Measurements from ENCODE around the gene EIF4G1.

Gene EIF4G1

DNA sequence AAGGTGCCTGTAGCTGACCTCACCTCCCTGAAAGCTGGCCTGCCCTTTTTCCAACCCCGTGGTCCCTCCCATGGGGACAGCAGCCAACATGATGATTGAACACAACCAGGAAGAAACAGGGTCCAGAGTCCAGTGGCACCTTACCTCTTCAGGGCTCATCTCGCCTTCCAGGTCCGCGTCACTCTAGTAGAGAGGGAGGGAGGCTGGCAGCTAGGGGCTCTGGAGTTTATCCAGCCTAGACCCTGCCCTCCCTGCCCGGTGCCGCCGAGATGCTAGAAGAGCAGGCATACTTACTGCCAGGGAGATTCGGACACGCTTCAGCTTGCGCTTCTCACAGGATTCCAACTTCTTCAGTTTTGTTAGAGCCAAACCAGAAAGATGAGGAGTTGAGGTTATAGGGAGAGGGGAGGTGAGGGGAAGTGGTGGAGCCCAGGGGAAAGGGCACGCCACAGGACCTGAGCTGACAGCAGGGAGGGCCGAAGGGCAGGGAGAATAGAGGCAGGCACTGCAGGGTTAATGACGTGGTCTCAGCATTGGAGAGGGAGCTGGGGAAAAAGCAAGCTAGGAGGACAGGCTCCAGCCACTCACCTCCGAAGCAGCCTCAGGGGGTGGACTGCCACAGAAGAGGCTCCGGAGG lies 37.9 kb downstream of the EIF4G1 start:
- no peak for FAIRE-seq

DNA sequence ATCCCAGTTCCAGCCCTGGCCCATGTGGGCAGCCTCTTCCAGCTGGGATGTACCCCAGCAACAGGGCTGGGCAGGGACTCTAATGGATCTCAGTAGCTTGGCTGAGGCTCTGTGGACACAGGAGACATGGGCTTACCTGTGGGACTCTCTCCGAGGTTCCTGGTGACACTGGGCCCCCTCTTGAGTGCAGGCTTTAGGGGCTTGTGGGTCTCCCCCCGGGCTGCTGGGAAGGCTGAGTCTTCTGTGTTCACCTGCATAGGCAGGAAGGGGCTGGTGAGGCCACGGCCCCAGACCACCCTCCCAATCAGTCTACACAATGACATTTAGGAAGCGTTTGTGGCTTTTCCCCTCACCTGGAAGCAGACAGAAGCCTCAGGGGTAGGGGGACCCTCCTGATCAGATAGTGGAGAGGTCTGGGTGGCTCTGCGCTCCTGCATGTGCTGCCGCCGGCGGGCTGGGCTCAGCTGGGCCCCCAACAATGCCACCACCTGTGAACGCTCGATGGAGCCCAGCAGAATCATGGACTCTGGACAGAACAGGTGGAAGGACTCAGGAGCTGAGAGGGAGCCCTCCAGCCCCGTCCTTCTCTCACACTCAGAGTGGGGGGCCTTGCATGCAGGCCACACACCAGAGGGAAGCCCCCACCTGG lies 38.6 kb downstream of the EIF4G1 start:
- no peak for FAIRE-seq

DNA sequence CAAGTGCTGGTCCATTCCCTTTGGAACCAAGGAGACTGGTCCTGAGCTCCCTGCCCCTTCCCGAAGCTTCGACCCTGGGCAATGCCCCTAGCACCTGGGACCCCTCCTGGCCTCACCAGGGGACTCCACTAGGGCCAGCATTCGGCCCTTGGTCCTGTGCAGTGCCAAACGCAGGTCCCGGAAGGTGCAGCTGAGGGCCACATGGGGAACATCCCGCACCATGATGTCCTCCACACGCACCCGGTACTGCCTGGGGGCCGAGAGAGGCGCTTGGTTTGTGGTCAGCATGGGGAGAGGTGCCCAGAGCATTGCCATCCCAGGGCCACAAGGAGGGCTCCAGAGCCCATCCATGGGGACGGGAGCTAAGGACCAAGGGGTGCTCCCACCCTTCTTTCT lies 39.1 kb downstream of the EIF4G1 start:
- FAIRE-seq = no peak

DNA sequence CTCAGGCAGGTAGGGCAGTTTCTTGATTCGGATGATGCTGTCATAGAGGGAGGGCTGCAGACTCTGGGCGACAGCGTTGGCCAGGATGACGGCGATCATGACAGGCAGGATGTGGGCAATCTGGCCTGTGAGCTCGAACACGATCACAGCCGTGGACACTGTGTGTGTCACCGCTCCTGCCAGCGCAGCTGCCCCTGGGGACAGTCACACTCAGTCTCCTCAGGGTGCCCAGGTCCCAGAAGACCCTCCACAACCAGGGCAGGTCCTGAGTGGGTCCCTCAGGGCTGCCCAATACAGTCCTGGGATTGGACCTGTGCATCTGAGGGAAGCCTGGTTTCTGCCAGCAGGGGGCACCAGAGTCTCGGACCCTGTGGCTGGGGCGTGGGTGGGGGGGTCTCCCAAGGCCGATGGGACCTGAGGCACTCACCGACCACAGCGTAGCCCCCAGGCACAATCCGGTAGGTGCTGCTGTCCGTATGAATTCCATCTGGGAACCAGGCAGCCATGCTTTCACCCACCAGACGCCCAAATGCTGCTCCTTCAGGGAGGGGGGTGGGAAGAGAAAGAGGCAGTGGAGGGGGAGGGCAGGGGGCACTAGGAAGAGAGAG lies 39.8 kb downstream of the EIF4G1 start:
- no peak for FAIRE-seq

DNA sequence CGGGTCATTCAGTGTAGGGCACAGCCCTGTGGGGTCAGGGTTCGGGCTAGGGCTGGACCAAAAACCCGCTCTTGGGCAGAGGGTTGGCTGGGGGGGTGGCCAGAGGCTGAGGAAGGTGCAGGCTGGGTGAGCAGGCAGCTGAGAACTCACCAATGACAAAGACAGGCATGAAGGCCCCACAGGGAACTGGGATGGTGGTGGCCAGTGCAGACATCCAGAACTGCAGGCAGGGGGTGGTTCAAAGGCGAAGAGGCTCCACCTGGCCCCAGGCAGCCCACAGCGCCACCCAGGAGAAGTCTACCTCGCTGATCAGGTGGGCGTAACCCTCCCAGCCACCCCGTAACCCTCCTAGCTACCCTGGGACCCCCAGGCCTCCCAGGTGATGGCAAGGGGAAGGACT lies 40.3 kb downstream of the EIF4G1 start:
- FAIRE-seq = no peak

DNA sequence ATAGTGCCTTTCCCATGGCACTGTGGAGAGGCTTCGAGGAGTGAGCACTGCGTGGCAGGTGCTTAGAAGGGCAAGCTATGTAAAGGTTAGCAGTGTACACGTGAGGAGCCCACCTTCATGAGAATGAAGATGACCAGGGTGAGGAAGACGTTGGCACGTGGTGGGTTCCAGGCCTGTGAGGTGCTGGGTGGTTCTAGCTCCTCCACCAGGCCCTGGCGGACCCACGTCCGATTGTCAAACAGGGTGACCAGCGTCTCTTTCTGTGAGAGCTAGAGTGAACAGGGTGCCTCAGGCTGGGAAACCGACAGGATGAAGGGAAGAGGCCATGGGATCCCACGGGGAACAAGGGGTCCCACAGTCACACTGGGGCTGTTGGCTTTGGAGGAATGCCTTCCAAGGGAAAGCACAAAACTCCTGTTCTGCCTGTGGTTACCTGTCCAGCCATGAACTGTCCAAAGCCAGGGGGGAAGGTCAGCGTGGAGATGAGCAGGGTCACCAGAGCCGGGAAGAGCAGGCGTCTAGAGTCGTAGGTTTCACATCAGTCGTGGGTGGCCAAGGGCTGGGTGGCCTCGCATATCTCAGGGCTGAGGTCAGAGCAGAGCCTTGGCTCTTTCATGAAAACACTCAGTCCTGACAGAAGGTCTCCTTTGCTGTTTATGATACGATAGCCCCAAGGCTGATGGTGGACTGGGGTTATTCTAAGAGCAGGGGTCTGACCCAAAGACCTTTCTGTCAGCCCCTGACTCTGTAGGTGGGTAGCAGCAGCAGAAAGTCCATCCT lies 41.0 kb downstream of the EIF4G1 start:
- no peak for FAIRE-seq

DNA sequence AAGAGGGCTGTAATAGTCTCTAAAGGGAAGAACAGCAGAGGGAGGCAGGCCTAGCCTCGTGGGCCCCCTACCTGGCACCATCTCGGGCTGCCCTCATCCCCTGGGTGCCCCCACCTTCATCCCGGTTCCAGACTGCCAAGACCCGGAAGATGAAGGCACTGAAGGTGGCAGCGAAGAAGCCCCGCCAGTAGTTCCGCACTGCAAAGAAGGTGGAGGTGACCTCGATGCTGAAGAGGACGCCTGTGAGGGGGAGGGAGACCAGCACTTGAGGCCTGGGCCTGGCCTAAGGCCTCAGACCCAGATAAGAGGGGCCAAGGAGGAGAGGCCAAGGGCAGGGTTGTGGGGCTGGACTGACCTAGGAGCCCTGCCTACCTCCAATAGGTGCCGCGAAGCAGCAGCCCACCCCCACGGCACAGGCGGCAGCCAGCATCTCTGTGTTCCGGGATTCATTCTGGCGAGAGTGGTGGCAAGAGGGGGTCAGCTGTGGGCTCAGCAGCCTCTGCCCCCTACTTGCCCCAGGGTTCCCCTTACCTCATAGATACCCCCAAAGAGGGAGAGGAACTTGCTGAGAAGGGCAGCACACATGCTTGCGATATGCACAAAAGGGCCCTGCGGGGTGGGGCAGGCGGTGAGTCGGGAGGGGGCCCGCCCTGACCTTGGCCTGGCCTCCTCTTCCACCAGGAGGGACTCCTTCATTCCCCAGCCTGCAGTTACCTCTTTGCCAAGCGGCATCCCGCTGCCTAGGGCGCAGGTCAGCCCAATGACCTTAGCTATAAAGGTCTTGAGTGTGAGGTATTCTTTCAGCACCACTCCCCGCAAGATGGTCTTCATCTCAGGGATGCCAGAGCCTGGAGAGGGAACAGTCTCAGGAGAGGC lies 43.1 kb downstream of the EIF4G1 start:
- FAIRE-seq = no peak

DNA sequence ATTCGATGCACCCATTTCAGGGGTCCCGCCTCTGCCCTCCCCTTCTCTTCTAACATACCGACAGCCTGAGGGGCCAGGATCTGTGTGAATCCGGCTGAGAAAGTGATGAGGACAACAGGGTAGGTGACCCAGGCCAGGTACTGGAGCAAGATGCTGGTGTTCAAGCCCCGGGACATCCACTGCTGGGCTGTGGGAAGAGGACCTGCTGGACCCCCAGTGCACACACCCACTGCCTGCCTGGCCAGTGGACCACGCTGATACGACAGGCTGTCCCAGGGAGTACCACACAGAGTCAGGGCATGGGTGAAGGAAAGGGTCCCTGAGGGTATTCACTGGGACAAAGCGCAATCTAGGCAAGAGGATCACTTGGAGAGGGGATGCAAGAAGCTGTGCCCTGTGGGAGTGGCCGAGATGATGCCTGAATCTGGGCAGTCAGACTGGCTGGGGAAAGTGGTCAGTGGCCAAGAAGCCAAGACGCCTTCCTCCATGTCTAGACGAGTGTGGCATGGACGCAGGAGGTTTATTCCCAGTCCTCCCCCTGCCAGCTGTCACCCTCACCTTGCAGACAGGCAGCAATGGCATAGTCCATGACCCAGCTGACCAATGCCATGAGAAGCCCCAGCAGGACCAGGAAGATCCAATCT lies 43.8 kb downstream of the EIF4G1 start:
- FAIRE-seq = no peak

DNA sequence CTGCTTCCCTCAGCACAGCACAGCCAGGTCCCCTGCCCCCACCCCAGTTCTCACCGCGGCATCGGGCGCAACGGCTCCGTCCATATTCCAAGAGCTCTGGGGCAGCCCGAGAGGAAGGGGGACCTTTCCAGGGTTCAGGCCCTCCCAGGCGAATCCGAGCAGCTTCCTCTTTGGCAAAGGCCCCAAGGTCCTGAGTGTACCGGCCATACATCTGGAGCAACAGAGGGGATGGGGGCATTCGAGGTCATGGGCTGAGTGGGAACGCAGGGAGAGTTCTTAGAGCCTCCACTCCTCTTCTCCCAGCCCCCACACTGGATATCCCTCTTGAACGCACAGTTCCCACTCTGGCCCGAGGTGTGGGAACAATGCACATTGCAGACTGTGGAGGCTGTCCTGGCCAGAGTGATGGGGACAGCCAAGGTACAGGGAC lies 44.5 kb downstream of the EIF4G1 start:
- FAIRE-seq = no peak

DNA sequence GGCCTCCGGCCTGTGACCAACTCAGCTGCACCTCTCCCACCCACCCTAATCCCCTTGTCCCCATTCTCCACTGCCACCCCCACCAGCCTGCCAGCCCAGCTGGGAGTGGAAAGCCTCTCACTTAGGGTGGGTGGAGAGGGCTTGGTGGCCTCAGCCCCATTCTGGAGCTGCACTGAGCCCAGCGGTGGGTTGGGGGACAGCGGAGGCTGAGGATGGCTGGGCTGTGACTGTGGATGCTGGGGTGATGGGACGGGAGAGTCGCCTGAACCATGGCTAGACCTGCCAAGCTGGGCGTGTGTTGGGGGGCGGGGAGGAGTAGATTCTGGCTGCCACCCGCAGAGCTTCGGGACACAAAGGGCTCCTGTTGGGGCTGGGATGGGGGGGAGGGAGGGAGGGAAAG lies 45.2 kb downstream of the EIF4G1 start:
- FAIRE-seq = no peak

DNA sequence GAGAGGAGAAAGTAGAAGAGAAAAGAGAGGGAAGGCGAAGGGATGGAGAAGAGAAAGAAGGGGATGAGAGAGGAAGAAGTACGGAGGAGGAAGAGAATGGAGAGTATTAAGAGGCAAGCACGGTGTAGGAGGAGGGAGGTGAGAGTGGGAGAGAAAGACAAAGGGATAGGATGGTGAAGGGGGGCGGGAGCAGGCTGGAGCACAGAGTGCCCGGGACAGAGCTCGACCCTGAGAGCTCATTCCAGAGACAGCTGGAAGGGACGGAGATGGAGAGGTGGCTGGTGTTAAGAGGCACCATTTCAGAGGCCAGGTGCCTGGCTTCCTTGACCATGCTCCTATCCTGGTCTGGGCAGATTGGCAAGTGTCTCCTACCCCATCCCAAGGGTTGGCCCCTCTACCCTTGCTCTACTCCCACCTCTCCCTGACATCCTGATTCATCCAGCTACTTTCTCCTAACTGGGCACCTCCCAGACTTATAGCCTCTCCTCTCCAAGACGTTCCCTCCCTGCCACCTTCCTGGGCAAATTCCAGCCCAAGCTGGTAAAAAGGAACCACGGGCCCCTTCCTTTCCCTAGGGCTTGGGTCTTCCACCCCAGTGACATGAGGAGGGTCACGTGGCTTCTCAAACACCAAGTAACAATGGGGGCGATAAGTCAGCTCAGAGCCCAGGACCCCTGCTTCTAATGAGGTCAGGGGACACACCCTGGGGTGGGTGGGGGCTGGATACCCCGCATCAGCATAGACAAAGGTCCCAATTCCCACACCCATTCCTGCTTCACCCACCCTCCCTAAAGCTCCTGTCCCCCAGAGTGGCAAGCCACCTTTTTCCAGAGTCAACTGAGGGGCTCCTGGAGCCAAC lies 45.9 kb downstream of the EIF4G1 start:
- FAIRE-seq = no peak

DNA sequence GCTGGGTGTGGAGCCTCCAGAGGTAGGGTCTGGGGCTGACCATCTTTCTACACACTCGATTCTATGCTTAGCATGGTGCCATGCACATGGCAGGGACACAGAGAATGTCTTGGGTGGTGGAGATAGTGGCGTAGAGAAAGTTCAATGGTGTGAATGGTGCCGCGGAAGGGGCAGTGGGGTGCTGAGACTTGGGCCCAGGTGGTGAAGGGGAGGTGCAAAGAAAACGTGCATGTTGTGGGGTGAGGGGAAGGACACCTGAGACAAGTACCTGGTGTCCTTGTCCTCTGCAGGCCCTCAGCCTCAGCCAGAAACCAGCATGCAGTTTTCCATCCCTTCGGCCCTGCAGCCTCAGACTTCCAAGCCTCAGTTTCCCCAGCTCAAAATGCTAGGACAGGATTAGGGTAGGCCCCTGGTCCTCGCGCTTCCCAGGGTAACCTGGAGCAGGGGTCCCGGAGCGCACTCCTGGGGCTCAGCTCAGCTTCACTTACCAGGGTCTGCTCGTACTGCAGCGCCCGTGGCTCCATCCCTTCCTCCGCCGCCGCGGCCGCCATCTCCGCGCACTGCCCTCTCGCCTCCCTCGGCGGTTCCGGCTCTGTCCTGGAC lies 46.6 kb downstream of the EIF4G1 start:
- no peak for FAIRE-seq

DNA sequence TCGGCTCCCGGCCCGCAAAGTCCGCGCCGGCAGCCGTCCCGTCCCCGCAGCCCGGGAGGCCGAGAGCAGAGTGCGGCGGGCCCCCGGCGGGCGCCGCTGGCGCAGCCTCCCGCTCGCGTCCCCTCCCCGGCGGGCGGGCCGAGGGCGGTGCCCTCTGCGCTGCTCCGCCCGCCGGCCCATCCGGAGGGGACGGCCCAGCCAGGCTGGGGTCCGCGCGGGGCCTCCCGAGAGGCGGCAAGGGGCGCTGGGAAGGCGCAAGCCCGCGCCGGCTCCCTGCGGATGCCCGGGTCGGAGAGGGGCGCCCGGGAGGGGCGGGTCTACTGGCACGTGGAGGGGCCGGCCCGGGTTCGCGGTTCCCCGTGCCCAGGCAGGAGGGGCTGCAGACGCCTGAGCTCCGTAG lies 47.1 kb downstream of the EIF4G1 start, which contains the start of the genes CLCN2 and POLR2H:
CLCN2 (minus strand) TSS at position 74 of the 400 bp plus-strand sequence. CDS start 126 bp downstream, outside the sequence.
POLR2H (plus strand) TSS at position 179 of the 400 bp plus-strand sequence. CDS start 1,783 bp downstream, outside the sequence.
- FAIRE-seq = no peak

DNA sequence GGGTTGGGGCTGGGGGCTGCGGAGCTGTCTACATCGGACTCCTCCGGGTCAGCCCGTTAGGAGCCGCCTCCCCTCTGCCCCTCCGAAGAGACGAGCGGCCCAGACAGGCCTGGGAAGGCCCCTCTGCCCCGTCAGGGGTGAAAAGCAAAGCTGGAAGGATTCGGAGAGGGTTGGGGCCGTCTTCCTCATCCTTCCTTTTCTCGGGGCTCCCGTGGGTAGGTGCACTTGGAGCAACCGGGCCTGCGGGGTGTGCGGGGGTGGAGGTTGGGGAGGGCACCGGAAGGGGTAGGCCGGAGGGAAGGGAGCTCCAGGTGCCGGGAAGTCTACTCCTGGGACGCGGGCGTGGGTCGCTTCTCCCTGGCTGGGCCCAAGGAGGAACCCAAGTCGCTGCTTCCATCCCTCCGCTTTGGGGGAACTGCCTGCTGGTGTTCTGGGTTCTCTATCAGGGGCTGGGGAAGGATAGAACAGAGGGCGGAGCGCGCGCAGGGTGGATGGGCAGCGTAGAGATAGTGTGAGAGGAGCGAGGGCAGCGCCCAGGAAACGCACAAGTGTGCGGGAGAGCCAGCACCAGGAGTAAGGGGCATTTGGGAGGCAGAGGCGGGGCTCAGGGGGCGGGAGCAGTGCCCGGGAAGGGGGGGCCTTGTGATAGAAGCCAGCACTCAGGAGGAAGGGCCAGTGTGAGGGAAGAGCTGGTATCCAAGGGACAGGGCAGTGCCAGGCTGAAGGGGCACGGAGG lies 47.7 kb downstream of the EIF4G1 start:
- FAIRE-seq = no peak

DNA sequence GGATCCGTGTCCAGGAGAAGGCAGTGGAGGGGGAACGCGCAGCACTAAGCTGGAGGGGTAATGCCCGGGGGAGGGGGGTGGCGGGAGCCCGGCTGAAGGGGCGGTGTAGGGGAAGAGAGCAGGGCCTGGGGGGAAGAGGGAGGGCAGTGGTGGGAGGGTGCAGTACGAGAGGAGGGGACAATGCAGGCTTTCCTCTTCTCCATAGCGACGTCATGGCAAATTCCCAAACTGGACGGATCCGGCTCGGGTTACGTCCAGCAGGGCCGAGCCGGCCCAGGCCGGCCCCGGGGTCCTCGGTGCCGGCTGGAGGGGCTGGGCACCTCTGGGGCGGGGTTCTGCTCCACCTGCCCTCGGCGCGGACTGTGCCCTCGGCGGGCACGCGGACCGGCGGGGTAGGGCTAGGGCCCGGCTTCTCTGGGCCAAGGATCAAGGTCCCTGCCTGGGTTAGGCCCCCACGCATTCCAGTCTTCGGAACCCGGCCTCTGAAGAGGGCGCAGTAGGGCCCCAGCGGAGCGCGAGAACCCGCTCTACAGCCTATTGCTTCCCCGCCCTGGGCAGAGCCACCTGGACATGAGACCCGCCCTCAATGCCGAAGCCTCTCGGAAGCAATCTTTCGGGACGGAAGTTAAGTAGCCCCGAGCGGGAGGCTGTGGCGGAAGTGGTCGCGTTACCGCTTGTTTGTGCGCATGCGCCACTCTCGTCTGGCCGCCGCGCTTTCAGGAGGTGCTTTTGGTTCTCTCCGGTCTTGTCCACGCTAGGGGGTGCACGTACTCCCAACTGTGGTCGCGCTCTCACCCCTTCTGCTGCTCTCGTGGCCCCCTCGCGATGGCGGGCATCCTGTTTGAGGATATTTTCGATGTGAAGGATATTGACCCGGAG lies 48.5 kb downstream of the EIF4G1 start:
- FAIRE-seq = peak; percentile 85

DNA sequence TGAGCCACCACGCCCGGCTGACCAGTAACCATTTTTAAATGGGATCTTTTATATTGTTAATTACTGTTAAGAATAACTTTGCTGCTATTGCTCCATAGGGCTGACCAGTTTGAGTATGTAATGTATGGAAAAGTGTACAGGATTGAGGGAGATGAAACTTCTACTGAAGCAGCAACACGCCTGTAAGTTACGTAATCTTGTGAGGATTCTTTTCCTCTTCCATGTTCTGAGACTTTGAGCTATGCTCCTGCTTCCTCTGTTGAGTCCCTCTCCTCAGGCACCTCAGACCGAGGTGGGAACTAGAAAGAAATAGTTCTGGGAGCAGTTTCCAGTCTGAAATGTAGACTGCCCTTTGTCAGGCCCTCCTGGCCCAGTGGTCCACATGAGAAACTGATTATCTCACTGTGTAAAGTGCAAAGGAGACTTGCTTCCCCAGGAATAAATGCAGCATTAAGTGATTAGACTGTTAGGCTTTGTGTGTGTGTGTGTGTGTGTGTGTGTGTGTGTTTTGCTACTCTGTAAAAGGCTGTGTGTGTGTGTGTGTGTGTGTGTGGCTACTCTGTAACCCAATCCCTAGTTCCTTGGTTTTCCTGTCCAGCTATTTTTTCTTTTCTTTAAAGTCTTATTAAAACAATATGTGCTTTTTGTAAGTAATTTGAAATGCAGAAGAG lies 52.3 kb downstream of the EIF4G1 start:
- FAIRE-seq = no peak

DNA sequence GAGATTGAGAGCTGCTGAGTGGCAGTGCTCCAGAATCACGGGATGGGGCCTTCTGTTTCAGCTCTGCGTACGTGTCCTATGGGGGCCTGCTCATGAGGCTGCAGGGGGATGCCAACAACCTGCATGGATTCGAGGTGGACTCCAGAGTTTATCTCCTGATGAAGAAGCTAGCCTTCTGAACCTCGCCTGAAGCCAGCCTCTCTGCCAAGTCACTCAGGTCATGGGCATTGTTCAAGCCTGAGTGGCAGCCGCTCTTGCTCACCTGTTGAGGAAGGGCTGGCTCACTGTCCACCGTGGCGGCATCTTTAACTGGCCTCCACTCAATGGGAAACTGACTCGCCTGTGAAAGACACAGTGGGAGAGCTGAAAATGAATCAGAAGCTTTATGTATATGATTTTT lies 53.7 kb downstream of the EIF4G1 start:
- FAIRE-seq = no peak

DNA sequence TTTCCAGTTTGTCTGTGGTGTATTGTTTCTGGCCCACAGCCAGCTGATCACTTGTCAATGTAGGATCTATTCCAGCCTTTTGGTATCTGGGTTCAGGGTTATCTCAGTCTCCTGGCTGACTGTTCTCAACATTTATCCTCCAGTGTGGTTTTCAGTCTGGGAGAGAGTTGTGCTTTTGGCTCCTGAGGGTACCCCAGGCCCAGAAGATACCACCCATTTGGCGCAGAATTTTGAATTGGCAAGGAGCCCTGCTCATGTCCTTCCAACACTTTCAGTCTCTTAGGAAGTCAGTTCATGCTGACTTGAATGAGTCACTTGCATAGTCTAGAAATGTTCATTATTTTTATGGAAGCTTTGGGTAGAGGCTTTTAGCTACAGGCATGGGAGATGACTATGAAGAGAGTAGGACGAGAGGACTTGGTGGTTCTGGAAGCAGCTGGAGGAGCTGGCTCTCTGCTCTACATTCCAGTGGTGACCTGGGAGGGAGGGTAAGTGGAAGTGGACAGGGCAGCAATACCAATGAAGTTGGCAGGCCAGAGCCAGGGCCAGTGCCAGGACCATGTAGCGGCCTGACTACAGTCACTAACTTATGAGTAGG lies 54.3 kb downstream of the EIF4G1 start:
- FAIRE-seq = no peak
